Measurements from ENCODE around the gene BEST3. TPM values are rescaled to one million over a fixed set of nuclear protein-coding genes. Genes with fewer than 3 reads are reported as not detected.

The BEST3 gene
- total RNA-seq, 1 experiment from 2014 or later: not detected

DNA sequence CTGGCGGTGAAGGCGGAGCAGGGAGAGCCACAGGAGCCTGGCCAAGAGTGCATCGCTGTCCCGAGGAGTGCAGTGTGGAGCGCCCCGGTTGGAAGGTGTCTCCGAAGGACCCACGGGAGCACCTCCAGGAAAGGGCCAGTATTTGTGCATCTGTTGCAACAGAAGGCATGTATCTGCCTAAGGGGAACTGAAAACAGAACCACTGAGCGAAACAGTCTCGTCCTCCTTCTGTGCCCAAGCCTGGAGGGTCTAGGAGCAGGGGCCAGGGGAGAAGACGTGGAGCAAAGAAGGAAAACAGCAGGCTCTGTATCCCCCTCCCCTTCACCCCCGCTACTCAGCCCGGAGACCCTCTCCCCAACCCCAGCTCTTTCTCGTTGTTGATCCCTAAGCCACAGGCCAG is 83.1 kb downstream of the BEST3 start (continued):
- TF ChIP-seq, protein P1, sequence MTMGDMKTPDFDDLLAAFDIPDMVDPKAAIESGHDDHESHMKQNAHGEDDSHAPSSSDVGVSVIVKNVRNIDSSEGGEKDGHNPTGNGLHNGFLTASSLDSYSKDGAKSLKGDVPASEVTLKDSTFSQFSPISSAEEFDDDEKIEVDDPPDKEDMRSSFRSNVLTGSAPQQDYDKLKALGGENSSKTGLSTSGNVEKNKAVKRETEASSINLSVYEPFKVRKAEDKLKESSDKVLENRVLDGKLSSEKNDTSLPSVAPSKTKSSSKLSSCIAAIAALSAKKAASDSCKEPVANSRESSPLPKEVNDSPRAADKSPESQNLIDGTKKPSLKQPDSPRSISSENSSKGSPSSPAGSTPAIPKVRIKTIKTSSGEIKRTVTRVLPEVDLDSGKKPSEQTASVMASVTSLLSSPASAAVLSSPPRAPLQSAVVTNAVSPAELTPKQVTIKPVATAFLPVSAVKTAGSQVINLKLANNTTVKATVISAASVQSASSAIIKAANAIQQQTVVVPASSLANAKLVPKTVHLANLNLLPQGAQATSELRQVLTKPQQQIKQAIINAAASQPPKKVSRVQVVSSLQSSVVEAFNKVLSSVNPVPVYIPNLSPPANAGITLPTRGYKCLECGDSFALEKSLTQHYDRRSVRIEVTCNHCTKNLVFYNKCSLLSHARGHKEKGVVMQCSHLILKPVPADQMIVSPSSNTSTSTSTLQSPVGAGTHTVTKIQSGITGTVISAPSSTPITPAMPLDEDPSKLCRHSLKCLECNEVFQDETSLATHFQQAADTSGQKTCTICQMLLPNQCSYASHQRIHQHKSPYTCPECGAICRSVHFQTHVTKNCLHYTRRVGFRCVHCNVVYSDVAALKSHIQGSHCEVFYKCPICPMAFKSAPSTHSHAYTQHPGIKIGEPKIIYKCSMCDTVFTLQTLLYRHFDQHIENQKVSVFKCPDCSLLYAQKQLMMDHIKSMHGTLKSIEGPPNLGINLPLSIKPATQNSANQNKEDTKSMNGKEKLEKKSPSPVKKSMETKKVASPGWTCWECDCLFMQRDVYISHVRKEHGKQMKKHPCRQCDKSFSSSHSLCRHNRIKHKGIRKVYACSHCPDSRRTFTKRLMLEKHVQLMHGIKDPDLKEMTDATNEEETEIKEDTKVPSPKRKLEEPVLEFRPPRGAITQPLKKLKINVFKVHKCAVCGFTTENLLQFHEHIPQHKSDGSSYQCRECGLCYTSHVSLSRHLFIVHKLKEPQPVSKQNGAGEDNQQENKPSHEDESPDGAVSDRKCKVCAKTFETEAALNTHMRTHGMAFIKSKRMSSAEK (CRISPR knock-in tag; IDR thresholded peaks at IDR 0.05; ENCODE audit: borderline replicate concordance): no peak
- TF ChIP-seq FOXK1 (CRISPR knock-in tag; IDR thresholded peaks at IDR 0.05) (no peak), NR1H2 (CRISPR knock-in tag; IDR thresholded peaks at IDR 0.05) (no peak), TP53 (CRISPR knock-in tag; IDR thresholded peaks at IDR 0.05) (no peak), MXD4 (CRISPR knock-in tag; IDR thresholded peaks at IDR 0.05; ENCODE audit: borderline replicate concordance) (no peak), RELA (CRISPR knock-in tag; IDR thresholded peaks at IDR 0.05; ENCODE audit: borderline replicate concordance) (no peak), JUN (CRISPR knock-in tag; IDR thresholded peaks at IDR 0.05) (no peak), ZNF232 (CRISPR knock-in tag; IDR thresholded peaks at IDR 0.05) (no peak), PRRX2 (CRISPR knock-in tag; IDR thresholded peaks at IDR 0.05) (no peak)
- TF ChIP-seq, protein P2, sequence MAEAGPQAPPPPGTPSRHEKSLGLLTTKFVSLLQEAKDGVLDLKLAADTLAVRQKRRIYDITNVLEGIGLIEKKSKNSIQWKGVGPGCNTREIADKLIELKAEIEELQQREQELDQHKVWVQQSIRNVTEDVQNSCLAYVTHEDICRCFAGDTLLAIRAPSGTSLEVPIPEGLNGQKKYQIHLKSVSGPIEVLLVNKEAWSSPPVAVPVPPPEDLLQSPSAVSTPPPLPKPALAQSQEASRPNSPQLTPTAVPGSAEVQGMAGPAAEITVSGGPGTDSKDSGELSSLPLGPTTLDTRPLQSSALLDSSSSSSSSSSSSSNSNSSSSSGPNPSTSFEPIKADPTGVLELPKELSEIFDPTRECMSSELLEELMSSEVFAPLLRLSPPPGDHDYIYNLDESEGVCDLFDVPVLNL (CRISPR knock-in tag; IDR thresholded peaks at IDR 0.05; ENCODE audit: borderline replicate concordance, low read depth): no peak

DNA sequence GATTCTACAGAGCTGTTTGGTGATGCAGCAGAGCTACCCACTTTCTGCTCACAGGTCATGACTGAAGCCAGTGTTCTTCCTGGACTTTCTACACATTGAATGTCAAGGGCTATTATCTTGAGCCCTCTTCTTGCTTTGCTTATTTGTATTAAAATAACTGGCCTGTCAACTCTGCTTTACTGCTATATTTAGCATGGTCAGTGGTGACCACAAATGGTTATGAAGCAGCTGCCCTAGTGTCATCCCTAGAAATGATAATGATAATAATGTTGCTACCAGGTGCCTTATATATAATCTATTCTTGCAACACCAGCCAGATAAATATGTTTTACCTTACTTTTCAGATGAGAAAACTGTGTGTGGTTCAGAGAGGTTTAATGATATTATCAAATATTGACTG is 85.8 kb downstream of the BEST3 start:
- ATAC-seq: no peak
- DNase-seq (ENCODE audit: low spot score): no peak
- Mint-ChIP-seq H3K36me3 (no peaks in the 10 kb centered on the region), H3K9me3 (no peaks in the 10 kb centered on the region), H3K27ac (no peak overlapping the region), H3K4me1 (peaks cover 3% of the 10 kb centered on the region; the same call in 1 of the 2 replicates), H3K27me3 (ENCODE audit: low read depth) (peaks cover 7% of the 10 kb centered on the region), H3K4me3 (no peak overlapping the region)
- no peak for TF ChIP-seq ATF1 (CRISPR knock-in tag; IDR thresholded peaks at IDR 0.05)
- TF ChIP-seq, protein P3, sequence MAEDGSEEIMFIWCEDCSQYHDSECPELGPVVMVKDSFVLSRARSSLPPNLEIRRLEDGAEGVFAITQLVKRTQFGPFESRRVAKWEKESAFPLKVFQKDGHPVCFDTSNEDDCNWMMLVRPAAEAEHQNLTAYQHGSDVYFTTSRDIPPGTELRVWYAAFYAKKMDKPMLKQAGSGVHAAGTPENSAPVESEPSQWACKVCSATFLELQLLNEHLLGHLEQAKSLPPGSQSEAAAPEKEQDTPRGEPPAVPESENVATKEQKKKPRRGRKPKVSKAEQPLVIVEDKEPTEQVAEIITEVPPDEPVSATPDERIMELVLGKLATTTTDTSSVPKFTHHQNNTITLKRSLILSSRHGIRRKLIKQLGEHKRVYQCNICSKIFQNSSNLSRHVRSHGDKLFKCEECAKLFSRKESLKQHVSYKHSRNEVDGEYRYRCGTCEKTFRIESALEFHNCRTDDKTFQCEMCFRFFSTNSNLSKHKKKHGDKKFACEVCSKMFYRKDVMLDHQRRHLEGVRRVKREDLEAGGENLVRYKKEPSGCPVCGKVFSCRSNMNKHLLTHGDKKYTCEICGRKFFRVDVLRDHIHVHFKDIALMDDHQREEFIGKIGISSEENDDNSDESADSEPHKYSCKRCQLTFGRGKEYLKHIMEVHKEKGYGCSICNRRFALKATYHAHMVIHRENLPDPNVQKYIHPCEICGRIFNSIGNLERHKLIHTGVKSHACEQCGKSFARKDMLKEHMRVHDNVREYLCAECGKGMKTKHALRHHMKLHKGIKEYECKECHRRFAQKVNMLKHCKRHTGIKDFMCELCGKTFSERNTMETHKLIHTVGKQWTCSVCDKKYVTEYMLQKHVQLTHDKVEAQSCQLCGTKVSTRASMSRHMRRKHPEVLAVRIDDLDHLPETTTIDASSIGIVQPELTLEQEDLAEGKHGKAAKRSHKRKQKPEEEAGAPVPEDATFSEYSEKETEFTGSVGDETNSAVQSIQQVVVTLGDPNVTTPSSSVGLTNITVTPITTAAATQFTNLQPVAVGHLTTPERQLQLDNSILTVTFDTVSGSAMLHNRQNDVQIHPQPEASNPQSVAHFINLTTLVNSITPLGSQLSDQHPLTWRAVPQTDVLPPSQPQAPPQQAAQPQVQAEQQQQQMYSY (CRISPR knock-in tag; IDR thresholded peaks at IDR 0.05): no peak
- no peak for TF ChIP-seq CREB1 (CRISPR knock-in tag; IDR thresholded peaks at IDR 0.05)
- TF ChIP-seq JAZF1 (CRISPR knock-in tag; IDR thresholded peaks at IDR 0.05): no peak
- TF ChIP-seq, protein P4, sequence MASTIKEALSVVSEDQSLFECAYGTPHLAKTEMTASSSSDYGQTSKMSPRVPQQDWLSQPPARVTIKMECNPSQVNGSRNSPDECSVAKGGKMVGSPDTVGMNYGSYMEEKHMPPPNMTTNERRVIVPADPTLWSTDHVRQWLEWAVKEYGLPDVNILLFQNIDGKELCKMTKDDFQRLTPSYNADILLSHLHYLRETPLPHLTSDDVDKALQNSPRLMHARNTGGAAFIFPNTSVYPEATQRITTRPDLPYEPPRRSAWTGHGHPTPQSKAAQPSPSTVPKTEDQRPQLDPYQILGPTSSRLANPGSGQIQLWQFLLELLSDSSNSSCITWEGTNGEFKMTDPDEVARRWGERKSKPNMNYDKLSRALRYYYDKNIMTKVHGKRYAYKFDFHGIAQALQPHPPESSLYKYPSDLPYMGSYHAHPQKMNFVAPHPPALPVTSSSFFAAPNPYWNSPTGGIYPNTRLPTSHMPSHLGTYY (CRISPR knock-in tag; IDR thresholded peaks at IDR 0.05): no peak
- TF ChIP-seq TCF7 (CRISPR knock-in tag; IDR thresholded peaks at IDR 0.05; ENCODE audit: low read depth): no peak
- TF ChIP-seq, protein P5, sequence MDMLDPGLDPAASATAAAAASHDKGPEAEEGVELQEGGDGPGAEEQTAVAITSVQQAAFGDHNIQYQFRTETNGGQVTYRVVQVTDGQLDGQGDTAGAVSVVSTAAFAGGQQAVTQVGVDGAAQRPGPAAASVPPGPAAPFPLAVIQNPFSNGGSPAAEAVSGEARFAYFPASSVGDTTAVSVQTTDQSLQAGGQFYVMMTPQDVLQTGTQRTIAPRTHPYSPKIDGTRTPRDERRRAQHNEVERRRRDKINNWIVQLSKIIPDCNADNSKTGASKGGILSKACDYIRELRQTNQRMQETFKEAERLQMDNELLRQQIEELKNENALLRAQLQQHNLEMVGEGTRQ (CRISPR knock-in tag; IDR thresholded peaks at IDR 0.05): no peak
- TF ChIP-seq ZNF396 (CRISPR knock-in tag; IDR thresholded peaks at IDR 0.05; ENCODE audit: borderline replicate concordance): no peak
- no peak for TF ChIP-seq EMX1 (CRISPR knock-in tag; IDR thresholded peaks at IDR 0.05)
- TF ChIP-seq CREM (CRISPR knock-in tag; IDR thresholded peaks at IDR 0.05): no peak
- TF ChIP-seq ZNF671 (CRISPR knock-in tag; IDR thresholded peaks at IDR 0.05): no peak
- TF ChIP-seq NFE2L1 (CRISPR knock-in tag; IDR thresholded peaks at IDR 0.05): no peak
- no peak for TF ChIP-seq GABPB1 (CRISPR knock-in tag; IDR thresholded peaks at IDR 0.05)
- TF ChIP-seq RORB (CRISPR knock-in tag; IDR thresholded peaks at IDR 0.05): no peak
- no peak for TF ChIP-seq JUN (CRISPR knock-in tag; IDR thresholded peaks at IDR 0.05)
- no peak for TF ChIP-seq SMAD3 (CRISPR knock-in tag; IDR thresholded peaks at IDR 0.05; ENCODE audit: borderline replicate concordance)
- CTCF ChIA-PET: interaction anchor here (0.5 kb wide), 1 partner anchor 166 kb away, joined by 3 read pairs; no protein-coding TSS in a partner anchor
- POLR2A ChIA-PET: no interaction called here

Measured in WTC11 (cell line).